K562 (cell line): ENCODE data around the gene CTNNA3. TPM values are rescaled to one million over a fixed set of nuclear protein-coding genes. Genes with fewer than 3 reads are reported as not detected.

ENCODE experiments used
- CC2D1A ChIP-seq: fragments of 450-650 bp; IDR thresholded peaks from 2 replicates; pipeline ENCODE4 v1.6.1; 2017; ENCODE audit warnings: mild to moderate bottlenecking
- FOXK2 ChIP-seq, 2 experiments: fragments of 450-650 bp; IDR thresholded peaks in 1 of 2; conservative IDR thresholded peaks in 1 of 2; 2 replicates each; pipeline ENCODE4 v1.6.1; 2016; ENCODE audit warnings: low read depth in 2 of 2, mild to moderate bottlenecking in 1 of 2
- KLF1 ChIP-seq: fragments of 450-650 bp; IDR thresholded peaks from 2 replicates; pipeline ENCODE4 v1.6.1; 2016; ENCODE audit warnings: missing genetic modification characterization, missing compliant biosample characterization
- KLF10 ChIP-seq: fragments of 250-450 bp; sonication (Bioruptor Pico); IDR thresholded peaks from 2 replicates; pipeline ENCODE4 v1.6.1; 2021; ENCODE audit warnings: matching md5 sums
- NCOA1 ChIP-seq: fragments of 450-650 bp; IDR thresholded peaks from 2 replicates; pipeline ENCODE4 v1.6.1; 2016; ENCODE audit warnings: low read depth
- SUPT5H ChIP-seq: fragments of 450-650 bp; IDR thresholded peaks from 2 replicates; pipeline ENCODE4 v1.6.1; 2016
- THAP12 ChIP-seq: fragments of 250-450 bp; sonication (Bioruptor Pico); IDR thresholded peaks from 2 replicates; pipeline ENCODE4 v1.9.0; 2021; ENCODE audit warnings: mild to moderate bottlenecking, inconsistent platforms
- ZEB2 ChIP-seq: fragments of 450-650 bp; IDR thresholded peaks from 2 replicates; pipeline ENCODE4 v1.6.1; 2016
- ZNF140 ChIP-seq: fragments of 250-450 bp; sonication (Bioruptor Pico); IDR thresholded peaks from 2 replicates; pipeline ENCODE4 v1.8.0; 2021; ENCODE audit warnings: moderate library complexity, mild to moderate bottlenecking, inconsistent platforms
- ZNF449 ChIP-seq: fragments of 250-450 bp; sonication (Bioruptor Pico); IDR thresholded peaks from 2 replicates; pipeline ENCODE4 v1.8.0; 2022; ENCODE audit warnings: moderate library complexity, mild to moderate bottlenecking, inconsistent platforms
- polyA plus RNA-seq, 8 experiments: library from polyadenylated mRNA; depleted of rRNA in 4 of 8; stranded (reverse) in 5 of 8; unstranded in 3 of 8; fragments of >200 nt; fragmentation: Nextera tagmentation in 2 of 8; fragmentation: Illumina TruSeq in 1 of 8; extraction: Ambion mirVana in 2 of 8; extraction: Trizol in 1 of 8; gene quantifications; 2 replicates each; pipeline versions ENCODE4 v1.2.1 to v1.2.3, GENCODE V29; 2011 to 2014; ENCODE audit warnings: inconsistent platforms in 1 of 8, missing spikeins in 1 of 8
- total RNA-seq, 7 experiments: library from RNA; depleted of rRNA in 6 of 7; stranded (reverse); fragments of >200 nt in 6 of 7; fragmentation: Illumina TruSeq in 2 of 7; extraction: Trizol in 2 of 7; gene quantifications; 2 replicates each; pipeline versions ENCODE4 v1.2.1 to v1.2.3, GENCODE V29; 2011 to 2021; ENCODE audit warnings: low replicate concordance in 1 of 7

CTNNA3 gene
- total and polyA plus RNA-seq, 9 of the 15 experiments (the other 6 are each of a cell fraction or from before 2014, with no cell fraction given), result 0.04 TPM; not detected in 8

GRCh38 chr10:66834802-66835201, 861.2 kb downstream of the CTNNA3 start (continued):
- TF ChIP-seq ZNF140 (CRISPR knock-in tag) (no peak), ZEB2 (no peak), ZNF449 (CRISPR knock-in tag) (no peak), SUPT5H (no peak), NCOA1 (no peak), KLF1 (tag) (no peak), KLF10 (CRISPR knock-in tag) (no peak), FOXK2 (conservative IDR thresholded peaks at IDR 0.05 in 1 of 2, IDR thresholded peaks at IDR 0.05 in 1 of 2; ENCODE audit: low read depth in 2 of 2) (no peak), THAP12 (CRISPR knock-in tag) (no peak), CC2D1A (no peak)
